Fibroblast of pulmonary artery (primary cell): ENCODE measurements around the gene ZNF862.

Source experiments
- DNase-seq: peaks from one replicate; pipeline ENCODE4 v3.0.0-alpha.2; 2010; ENCODE audit warnings: low read depth
- H3K4me3 ChIP-seq: replicated peaks from 2 replicates; pipeline ENCODE4 v1.5.1; 2011; ENCODE audit warnings: low read depth, mild to moderate bottlenecking, control low read depth, low read length, moderate library complexity
- TF ChIP-seq, protein P1 (sequence below): IDR thresholded peaks from 2 replicates; pipeline ENCODE4 v1.5.1; 2011; ENCODE audit warnings: mild to moderate bottlenecking, control low read depth, low read length, inconsistent platforms; ENCODE audit errors: missing control alignments

ZNF862 gene

DNA sequence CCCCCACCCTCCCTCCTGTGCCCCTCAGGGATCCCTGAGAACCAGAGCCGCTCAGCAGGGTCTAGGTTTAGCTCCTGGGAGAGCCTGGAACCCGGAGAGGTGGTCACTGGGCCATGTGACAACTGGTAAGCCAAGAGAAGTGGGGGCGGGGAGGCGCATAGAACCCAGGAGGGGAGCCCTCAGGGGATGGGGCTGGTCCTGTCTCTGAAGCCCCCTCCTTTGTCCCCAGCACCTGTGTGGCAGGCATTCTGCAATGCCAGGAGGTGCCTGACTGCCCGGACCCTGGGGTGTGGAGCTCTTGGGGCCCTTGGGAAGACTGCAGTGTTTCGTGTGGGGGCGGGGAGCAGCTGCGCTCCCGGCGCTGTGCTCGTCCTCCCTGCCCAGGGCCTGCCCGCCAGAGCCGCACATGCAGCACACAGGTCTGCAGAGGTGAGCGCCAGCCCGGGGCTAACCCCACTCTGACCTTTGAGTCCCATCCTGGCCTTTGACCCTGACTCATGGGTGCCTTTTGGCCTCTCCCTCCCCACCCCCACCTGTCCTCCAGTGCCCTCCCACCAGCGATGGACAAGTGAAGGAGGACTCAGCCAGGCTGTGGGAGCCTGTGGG lies 22.4 kb upstream of the ZNF862 start:
- H3K4me3 ChIP-seq: no peak overlapping the region
- no peak for DNase-seq
- TF ChIP-seq, protein P1, sequence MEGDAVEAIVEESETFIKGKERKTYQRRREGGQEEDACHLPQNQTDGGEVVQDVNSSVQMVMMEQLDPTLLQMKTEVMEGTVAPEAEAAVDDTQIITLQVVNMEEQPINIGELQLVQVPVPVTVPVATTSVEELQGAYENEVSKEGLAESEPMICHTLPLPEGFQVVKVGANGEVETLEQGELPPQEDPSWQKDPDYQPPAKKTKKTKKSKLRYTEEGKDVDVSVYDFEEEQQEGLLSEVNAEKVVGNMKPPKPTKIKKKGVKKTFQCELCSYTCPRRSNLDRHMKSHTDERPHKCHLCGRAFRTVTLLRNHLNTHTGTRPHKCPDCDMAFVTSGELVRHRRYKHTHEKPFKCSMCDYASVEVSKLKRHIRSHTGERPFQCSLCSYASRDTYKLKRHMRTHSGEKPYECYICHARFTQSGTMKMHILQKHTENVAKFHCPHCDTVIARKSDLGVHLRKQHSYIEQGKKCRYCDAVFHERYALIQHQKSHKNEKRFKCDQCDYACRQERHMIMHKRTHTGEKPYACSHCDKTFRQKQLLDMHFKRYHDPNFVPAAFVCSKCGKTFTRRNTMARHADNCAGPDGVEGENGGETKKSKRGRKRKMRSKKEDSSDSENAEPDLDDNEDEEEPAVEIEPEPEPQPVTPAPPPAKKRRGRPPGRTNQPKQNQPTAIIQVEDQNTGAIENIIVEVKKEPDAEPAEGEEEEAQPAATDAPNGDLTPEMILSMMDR: no peak

DNA sequence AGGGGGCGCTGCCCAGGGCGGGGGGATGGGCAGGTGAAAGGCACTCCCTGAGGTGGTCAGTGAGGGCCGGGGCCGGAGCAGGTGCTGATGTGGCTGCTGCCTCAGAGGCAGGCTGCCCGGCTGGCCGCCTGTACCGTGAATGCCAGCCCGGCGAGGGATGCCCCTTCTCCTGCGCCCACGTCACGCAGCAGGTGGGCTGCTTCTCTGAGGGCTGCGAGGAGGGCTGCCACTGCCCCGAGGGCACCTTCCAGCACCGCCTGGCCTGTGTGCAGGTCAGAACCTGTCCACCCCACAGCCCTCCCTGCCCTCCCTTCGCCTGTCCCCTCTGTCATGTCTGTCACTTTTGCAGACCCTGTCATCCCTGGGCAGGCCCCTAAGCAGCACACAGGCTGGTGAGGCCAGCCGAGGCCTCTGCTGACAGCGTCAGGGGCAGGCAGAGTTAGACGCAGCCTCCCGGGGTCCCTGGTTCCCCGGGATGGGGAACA lies 21.9 kb upstream of the ZNF862 start:
- TF ChIP-seq, protein P1: no peak
- H3K4me3 ChIP-seq: no peak overlapping the region
- DNase-seq: no peak

DNA sequence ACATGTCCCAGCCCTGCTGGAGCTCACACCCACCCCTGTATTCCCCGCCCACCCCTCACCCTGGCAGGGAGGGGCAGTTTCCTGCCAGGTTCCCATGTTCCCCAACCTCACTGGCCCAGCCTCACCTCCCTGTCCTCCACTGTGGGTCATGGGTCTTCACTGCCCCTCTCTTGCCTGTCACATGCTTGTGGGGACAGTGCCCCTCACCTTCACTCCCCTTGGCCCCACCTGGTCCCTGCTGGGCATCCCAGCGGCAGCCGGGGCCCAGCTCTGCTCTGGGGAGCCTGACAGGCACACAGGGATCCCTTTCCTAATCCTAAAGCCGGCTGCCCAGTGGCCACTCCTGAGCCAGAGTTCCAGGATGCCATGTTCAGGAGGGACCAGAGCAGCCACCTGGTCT lies 21.4 kb upstream of the ZNF862 start:
- no peak overlapping the region for H3K4me3 ChIP-seq
- no peak for DNase-seq
- TF ChIP-seq, protein P1: no peak

DNA sequence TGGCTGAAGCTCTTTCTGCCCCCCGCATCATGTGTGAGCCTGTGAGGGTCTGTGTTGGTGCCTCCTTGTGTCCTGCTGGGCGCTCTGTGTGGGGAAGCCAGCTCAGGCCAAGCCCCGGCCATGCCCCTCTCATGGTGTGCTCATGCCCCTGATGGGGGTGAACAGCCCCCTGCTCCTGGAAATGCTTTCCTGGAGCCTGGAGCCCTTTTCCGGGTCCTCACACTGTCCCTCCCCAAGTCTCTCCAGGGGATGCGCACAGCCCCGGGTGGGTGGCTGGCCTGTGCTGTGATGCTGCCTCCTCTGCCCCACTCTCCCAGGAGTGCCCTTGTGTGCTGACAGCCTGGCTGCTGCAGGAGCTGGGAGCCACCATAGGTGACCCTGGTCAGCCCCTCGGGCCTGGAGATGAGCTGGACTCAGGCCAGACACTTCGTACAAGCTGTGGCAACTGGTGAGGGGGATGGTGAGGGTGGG lies 20.8 kb upstream of the ZNF862 start:
- no peak for DNase-seq
- no peak overlapping the region for H3K4me3 ChIP-seq
- TF ChIP-seq, protein P1: no peak

DNA sequence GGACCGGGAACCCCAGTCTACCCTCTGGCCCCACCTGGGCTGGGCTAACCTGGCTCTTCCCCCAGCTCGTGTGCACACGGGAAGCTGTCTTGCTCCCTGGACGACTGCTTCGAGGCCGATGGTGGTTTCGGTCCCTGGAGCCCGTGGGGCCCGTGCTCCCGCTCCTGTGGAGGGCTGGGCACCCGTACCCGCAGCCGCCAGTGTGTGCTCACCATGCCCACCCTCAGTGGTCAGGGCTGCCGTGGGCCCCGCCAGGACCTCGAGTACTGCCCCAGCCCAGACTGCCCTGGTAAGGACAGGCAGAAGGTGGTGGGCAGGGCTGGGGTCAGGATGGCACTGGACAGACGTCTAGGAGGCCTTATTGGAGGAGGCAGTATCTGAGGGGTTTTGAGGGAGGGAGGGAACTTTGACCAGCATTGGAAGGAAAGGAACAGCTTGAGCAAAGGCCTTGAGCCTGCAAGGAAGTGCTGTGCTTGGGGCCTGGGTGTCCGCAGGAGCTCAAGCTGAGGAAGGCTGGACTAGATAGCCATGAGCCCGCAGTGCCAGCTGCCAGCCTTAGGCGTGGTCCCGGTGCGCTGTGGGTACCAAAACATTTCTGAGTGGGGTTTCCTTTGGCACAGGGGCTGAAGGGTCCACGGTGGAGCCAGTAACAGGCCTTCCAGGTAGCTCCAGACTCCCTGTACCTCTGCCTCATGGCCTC lies 20.2 kb upstream of the ZNF862 start:
- TF ChIP-seq, protein P1: no peak
- no peak overlapping the region for H3K4me3 ChIP-seq
- DNase-seq: no peak

DNA sequence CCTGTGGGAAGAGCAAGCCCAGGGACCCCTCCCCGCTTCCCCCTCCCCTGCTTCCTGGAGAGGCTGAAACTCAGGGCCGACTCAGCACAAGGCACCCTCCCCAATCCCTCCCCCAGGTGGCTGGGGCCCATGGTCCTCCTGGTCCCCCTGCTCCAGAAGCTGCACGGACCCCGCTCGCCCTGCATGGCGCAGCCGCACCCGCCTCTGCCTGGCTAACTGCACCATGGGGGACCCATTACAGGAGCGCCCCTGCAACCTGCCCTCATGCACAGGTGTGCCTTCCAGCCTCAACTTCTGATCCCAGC lies 19.7 kb upstream of the ZNF862 start:
- DNase-seq: no peak
- no peak overlapping the region for H3K4me3 ChIP-seq
- TF ChIP-seq, protein P1: no peak
